ENCODE results near the gene H6PD.

The H6PD gene

GRCh38 chr1:9246841-9247785 lies 12.5 kb downstream of the H6PD start:
- no peak for TF ChIP-seq EP300 (IDR thresholded peaks at IDR 0.05; ENCODE audit: borderline replicate concordance)
- no peak for TF ChIP-seq TCF12 (IDR thresholded peaks at IDR 0.05; ENCODE audit: low read depth)
- no peak for TF ChIP-seq FOXM1 (IDR thresholded peaks at IDR 0.05; ENCODE audit: borderline replicate concordance, low read depth)
- TF ChIP-seq MAX (IDR thresholded peaks at IDR 0.05), result no peak
- no peak for TF ChIP-seq REST (IDR thresholded peaks at IDR 0.05; ENCODE audit: low read depth)
- no peak for TF ChIP-seq ZBTB7A (IDR thresholded peaks at IDR 0.05; ENCODE audit: low read depth)
- TF ChIP-seq YY1 (IDR thresholded peaks at IDR 0.05; ENCODE audit: low read depth), result no peak
- TF ChIP-seq TAF1 (IDR thresholded peaks at IDR 0.05; ENCODE audit: low read depth), result no peak

GRCh38 chr1:9247894-9248293 lies 13.3 kb downstream of the H6PD start:
- TF ChIP-seq USF1 (IDR thresholded peaks at IDR 0.05), result no peak
- no peak for TF ChIP-seq MAX (IDR thresholded peaks at IDR 0.05)
- no peak for TF ChIP-seq REST (IDR thresholded peaks at IDR 0.05; ENCODE audit: low read depth)
- no peak for TF ChIP-seq TEAD4 (IDR thresholded peaks at IDR 0.05)

GRCh38 chr1:9248341-9249262 lies 14.0 kb downstream of the H6PD start:
- TF ChIP-seq CEBPB (IDR thresholded peaks at IDR 0.05) (no peak), YY1 (IDR thresholded peaks at IDR 0.05; ENCODE audit: low read depth) (no peak), MAX (IDR thresholded peaks at IDR 0.05) (no peak), FOXM1 (IDR thresholded peaks at IDR 0.05; ENCODE audit: borderline replicate concordance, low read depth) (no peak), NFIC (IDR thresholded peaks at IDR 0.05) (no peak), ZBTB7A (IDR thresholded peaks at IDR 0.05; ENCODE audit: low read depth) (no peak), TEAD4 (IDR thresholded peaks at IDR 0.05) (no peak), EGR1 (IDR thresholded peaks at IDR 0.05) (no peak), TCF12 (IDR thresholded peaks at IDR 0.05; ENCODE audit: low read depth) (no peak), TAF1 (IDR thresholded peaks at IDR 0.05; ENCODE audit: low read depth) (no peak), USF1 (IDR thresholded peaks at IDR 0.05) (no peak), REST (IDR thresholded peaks at IDR 0.05; ENCODE audit: low read depth) (no peak), EP300 (IDR thresholded peaks at IDR 0.05; ENCODE audit: borderline replicate concordance) (no peak)

GRCh38 chr1:9249263-9249533 lies 14.6 kb downstream of the H6PD start:
- TF ChIP-seq EP300 (IDR thresholded peaks at IDR 0.05; ENCODE audit: borderline replicate concordance) (no peak), TEAD4 (IDR thresholded peaks at IDR 0.05) (no peak), MAX (IDR thresholded peaks at IDR 0.05) (no peak), CREB1 (IDR thresholded peaks at IDR 0.05; ENCODE audit: low read depth) (no peak), FOXM1 (IDR thresholded peaks at IDR 0.05; ENCODE audit: borderline replicate concordance, low read depth) (no peak), YY1 (IDR thresholded peaks at IDR 0.05; ENCODE audit: low read depth) (no peak), TCF12 (IDR thresholded peaks at IDR 0.05; ENCODE audit: low read depth) (no peak), USF1 (IDR thresholded peaks at IDR 0.05) (no peak), REST (IDR thresholded peaks at IDR 0.05; ENCODE audit: low read depth) (no peak), ZBTB7A (IDR thresholded peaks at IDR 0.05; ENCODE audit: low read depth) (no peak), TAF1 (IDR thresholded peaks at IDR 0.05; ENCODE audit: low read depth) (no peak)

All from Ishikawa (cell line).